ENCODE results near the gene LPP.

Gene LPP

DNA sequence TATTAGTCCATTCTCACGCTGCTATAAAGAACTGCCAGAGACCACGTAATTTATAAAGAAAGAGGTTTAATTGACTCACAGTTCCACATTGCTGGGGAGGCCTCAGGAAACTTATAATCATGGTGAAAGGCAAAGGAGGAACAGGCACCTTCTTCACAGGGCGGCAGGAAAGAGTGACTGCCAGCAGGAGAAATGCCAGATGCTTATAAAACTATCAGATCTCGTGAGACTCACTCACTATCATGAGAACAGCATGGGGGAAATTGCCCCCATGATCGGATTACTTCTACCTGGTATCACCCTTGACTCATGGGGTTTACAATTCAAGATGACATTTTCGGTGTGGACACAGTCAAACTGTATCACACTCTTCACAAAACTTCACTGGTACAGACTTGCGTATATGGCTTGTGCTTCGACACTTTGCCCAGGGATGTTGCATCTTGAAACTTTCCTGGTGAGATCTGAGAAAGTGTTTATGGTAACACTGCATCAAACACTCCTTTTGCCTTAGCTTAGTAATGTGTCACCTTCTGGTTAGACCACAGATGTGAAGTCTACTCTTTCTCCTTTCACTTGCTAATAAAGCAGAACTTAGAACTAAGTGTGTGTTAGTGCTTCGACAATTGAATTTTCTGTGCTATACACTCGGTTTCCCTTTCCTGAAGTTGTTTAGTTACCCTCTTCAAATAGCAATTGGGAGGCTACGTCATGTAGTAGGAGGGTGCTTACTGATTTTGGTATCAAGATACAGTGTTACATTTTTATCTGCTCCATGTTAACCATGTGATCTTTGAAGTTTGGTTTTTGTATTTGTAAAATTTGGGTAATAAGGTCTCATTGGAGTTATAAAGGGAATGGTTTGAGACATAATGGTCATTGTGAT lies 185.7 kb downstream of the LPP start:
- DNase-seq: peak; percentile 74

DNA sequence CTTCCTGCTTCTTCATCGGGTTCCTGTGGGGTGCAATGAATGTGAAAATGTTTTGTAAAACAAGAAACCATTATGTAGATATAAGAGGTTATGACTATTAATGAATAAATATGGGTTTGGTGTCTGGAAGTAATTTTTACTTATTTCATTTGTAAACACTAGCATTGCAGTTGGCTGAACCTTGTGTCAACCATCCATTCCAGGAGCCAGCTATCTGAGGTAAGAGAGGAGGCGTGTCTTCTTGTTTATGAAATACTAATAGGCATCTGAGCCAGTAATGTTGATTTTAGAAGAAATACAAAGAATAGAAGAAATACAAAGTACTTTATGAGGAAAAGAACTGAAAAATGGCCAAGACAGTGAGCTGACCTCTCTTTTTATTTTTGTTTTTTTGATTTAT lies 187.5 kb downstream of the LPP start:
- no peak for DNase-seq

DNA sequence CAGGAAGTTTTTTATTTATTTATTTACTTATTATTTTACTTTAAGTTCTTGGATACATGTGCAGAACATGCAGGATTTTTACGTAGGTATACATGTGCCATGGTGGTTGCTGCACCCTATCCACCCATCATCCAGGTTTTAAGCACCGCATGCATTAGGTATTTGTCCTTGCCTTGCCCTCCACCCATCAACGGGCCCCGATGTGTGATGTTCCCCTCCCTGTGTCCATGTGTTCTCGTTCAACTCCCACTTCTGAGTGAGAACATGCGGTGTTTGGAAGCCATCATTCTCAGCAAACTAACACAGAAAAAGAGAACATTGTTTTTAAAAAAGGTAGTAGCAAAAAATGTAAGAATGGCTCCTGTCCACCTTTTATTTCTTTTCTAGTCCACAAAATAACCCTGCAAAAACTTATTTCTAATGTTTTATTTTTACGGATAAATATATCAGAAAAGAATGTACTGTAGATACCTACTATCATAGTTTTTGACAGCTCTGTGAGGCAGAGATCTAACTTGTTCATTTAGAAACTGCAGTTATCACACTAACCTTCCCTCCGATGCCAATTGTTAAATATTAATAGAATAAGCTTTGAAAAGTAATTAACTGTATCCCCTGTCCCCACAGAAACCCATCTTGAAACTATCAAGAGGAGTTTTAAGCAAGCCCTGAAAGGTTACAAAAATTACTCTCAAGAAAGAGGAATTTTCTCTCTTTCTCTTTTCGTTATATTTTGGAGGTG lies 189.2 kb downstream of the LPP start:
- DNase-seq: no peak

DNA sequence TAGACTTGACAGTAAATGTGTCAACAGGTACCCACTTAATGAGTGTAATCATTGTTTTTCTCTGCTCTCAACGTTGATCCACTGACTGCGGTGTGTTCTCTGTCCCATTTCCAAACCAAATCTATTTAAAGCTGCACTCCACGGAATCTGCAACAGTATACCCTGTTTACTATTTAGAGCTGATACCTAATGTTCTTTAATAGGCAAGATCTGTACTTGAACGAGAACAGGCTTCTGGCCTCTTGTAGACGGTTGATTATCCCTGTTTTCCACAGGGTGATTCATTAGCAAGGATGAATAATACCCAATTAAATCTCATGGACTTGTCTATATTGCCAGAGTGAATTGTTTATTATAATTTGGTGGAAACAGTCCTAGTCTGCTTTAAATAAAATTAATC lies 189.9 kb downstream of the LPP start:
- DNase-seq: no peak

DNA sequence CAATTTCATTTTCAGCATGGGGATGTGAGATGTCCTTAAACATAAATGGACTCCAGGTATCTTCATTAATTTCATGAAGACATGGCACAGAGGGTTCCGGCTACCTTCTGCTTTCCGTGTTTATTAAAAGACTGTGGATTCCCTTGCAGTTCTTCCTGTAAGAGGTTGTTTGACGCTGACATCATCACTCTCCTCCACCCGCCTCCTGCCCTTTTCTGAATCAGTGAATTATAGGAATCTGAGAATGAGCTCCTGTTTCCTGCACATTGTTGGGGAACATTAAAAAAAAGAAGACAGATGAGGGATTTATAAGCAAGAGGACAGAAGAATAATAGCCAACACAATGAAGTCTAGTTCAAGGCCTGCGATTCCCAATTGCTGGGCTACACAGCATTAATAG lies 191.3 kb downstream of the LPP start:
- DNase-seq: no peak

DNA sequence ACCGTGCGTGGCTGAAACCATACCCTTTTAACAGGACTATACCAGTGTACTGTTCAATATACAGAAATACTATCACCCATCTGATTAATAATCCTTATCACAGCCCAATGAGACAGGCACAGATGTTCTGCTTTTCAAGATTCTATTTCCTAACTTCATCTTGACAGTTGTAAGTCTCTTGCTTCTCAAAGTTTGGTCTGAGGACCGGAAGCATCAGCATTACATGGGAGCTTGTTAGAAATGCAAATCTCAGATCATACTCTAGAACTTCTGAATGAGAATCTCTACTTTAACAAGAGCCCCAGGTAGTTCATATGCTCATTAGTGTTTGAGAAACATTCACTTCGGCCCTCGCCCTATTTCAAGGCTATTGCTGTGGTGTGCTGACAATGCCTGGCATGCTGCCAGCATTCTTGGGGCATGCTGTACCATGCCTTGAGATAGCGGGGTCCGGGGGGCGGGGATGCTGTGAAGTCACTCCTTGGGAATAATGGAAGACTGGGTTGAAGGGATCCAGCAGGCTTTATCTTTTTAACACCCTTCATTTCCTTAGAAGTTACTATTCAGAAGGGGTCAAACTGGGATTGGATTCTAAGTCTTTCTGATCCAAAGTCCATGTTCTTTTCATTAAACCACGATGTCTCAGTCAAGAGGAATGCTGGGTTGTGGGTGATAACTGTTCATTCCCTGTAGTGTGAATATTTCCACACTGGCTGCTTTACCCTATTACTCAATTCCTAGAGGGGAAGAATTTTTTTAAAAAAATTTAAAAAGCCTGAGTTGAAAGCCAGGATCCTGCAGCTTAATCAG lies 194.7 kb downstream of the LPP start:
- DNase-seq: no peak

DNA sequence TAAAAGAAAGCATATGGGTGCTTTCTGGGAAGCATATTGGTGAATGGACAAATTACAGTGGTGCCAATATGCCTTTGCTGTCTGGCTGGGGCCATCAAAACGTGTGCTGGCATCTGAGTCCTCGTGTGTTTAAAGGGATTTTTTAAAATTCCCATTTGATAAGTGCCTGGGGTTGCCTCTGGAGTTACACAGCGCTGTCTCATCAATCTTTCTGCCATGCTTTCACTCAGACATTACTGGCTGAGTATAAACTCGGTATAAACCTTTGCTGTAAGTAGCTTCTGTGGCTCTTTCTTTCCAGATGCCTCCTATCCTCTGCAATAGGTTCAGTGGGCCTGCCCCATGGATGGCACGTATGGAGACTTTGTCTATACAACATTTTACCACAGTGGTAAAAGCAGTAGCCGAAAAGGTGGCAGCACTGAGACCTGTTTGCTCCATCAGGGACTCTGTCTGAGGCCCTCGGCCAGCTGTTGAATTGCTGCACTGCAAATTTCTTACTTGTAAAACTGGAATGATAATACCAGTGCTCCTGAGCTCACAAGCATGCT lies 195.5 kb downstream of the LPP start:
- DNase-seq: no peak

DNA sequence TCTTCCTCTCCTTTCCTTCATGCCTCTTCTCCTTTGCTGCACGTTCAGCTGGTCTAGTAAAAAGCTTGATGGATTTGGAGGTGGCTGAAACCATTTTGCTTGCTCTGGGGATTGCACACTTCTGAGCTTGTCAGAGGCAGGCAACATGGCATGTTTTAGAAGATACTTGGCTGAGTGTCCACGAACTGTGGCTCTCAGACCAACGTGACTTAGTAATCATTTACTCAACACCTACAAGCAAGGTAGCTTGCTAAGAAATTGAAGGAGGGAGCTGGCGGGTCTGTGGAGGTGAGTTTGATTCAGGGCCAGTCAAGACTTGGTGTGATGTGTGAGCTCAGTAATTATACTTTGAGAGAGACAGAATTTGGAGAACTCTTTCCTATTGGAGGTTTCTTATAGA lies 196.0 kb downstream of the LPP start:
- DNase-seq: no peak

DNA sequence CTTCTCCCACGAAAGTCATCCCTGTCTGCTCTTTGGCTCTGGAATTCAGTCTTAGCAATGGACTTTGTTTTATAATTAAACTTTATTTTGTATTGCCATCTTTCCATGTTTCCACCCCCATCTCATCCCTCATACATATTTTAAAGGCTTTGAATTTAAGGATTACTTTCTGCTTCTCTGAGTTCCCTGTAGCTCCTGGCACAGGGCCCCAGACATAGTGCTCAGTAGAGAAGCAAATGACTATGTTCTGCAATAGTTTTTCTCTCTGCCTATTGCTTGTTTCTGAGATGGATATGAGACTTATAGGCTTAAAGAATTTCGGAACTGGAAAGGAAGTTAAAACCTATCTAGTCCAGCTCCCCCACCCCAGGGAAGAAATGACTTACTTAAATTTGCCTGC lies 197.0 kb downstream of the LPP start:
- DNase-seq: no peak

DNA sequence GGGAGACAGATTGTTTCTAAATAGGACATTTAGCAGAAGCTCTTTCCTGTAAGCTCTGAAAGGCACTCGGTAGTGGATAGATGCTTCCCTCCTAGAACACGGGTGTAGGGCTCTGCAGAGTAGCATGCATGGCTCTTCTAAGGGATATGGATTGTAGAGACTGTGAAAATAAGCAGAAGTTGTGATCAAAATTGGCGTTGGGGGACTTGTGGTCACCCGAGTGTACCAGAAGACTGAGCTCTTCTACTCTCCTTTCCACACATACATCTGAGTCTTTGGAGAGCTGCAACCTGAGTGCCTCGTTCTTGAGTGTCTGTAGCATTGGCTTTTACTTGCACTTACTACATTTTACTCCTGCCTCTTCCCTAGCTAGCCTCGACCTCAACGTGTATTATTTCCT lies 197.7 kb downstream of the LPP start:
- no peak for DNase-seq

DNA sequence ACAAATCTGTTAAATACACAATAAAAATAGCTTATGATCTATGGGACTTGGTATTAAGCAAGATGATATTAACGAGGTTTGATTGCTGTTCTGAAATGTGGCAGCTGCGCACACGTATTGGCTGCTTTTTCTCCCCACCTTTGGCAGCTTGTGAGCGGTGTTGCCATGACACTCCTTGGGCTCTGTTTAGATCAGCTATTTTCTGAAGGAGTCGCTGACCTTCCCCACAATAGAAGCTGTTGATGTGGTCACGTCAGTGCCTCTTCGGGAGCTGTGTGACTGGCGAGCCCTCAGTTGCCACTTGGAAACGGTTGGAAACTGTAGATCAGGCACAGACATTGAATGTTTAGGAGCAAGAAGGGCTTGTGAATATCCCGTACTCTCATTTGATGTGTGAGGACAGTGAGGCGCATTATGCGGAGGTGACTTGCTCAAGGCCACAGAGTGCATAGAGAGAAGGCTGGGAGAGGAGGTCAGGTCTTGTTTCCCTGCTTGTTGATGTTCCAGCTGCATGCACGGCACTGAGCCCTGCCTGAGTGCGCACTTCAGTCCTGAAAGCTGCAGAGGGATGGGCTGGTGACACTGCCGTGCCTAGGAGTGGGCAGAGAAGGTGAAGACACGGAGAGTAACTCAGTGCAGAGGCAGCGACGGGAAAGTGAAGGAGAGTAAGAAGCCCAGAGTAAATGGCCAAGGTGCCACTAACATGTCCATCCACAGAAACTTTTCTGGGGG lies 198.4 kb downstream of the LPP start:
- no peak for DNase-seq

DNA sequence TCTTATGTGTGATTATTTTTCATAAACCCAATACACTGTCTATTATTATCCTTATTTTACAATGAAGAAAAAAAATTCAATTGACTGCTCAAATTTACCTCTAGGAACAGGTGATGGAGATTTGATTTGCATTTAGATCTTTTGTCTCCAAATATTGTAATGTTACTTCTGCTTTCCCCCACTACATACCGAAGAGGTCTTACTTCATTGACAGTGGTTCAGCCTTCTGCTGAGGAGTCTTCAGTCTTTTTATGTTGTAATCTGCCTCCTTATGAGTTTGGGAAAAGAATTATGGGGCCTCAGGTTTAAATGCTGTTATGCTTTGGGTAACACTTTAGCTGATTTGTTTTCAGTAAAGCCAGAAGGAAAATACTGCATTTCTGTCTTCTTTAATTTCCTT lies 199.5 kb downstream of the LPP start:
- no peak for DNase-seq

DNA sequence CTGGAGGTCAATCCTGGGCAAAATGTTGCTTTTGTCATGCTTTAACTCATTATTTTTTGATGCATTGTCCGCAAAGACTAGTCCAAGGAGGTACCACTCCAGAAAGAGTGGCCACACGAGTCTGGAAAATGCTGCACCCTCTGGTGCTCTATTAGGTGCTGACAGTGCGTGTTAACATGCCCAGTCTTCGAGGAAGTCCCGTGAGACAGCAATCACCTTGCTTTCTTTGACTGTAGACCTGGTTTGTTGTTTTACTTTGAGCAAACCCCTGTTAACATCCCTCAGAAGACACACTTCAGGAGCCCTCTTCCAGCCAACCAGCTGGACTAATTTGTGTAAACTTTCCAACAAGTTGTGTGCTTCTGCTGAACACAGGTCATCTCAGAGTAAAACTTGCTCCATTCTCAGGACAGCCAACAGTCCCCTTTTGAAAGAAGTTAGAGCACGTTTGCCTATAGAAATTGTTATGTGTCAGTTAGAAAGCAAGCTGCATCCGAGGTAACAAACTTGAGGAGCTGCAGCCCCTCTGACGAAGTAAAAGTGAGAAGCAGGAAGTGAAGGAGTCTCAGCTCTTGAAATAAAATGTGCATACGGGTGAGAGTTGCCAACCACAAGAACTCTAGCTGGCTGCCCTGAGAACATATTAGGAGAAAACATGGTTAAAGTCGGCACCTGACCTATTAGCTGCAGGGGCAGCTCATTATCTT lies 205.0 kb downstream of the LPP start:
- no peak for DNase-seq

DNA sequence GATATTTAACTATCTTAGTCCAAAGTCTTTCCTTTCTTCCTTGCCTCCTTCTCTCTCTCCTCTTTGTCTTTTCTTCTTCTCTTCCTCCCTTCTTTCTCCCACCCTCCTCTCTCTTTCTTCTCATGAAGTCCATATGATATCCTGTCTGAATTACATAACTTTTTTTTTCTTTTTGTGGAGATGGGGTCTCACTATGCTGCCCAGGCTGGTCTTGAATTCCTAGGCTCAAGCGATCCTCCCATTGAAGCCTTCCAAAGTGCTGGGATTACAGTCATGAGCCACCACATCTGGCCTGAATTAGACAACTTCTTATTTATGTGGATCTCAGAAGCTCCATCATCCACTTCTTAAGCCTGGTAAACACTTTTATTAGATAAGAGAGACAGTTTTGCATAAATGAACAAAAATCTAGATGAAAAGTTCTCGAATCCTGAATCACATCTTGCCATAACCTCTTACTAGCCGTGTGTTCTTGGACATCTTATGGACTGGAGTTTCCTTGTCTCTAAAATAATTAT lies 206.5 kb downstream of the LPP start:
- DNase-seq: no peak

DNA sequence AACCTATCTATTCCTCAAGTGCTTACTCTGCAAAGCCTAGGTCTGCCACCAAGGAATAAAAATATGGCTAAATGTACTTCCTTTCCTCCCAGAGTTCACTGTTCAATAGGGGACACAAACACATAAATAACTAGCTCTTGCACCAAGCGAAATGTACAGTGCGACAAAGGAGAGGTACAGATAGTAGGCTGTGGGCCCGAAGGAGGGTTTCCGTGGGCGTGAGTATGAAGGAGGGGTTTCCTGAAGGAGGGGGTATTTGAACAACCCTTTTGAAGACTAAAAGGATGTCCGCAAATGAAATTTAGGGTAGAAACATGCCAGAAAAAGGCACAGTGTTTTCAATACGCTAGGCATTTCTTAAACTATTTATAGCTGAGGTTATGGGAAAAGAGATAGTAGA lies 207.9 kb downstream of the LPP start:
- peak; percentile 43 for DNase-seq

DNA sequence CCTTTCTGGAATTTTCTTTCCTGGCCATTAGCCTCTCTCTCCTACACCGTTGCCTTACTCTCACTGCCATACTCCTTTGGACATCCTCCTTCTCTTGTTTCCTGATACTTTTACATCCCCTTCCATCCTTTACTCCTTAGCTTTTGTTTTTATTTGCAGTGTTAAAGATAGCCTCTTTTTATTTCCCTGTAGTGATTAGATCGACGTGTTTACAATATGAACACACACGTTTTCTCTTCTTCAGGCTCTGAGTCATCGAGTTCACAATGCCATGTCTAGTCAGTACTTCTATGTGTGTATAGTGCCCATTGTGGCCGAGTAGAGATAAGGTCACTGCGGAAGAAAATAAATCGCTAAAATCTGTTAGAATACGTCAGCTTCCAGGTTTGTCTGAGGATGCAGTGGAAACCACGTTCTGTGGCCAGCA lies 208.5 kb downstream of the LPP start:
- no peak for DNase-seq

DNA sequence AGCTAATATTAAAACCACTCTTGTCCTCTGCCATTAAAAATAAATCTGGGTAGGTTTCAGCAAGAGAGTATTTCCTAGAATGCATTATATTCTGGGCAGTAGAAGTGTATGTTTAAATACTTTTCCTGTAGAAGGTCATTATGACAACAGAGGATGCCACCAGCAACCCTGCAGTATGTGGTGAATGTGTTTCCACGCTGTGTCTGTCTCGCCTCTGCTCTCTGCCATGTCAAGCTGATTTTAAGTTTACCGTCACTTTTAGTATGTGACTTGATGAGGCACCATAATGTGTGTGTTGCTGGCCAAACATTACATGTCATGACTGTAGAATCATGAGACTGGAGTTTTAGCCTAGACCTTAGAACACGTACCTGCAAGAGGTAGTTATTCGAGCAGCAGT lies 211.2 kb downstream of the LPP start:
- no peak for DNase-seq

DNA sequence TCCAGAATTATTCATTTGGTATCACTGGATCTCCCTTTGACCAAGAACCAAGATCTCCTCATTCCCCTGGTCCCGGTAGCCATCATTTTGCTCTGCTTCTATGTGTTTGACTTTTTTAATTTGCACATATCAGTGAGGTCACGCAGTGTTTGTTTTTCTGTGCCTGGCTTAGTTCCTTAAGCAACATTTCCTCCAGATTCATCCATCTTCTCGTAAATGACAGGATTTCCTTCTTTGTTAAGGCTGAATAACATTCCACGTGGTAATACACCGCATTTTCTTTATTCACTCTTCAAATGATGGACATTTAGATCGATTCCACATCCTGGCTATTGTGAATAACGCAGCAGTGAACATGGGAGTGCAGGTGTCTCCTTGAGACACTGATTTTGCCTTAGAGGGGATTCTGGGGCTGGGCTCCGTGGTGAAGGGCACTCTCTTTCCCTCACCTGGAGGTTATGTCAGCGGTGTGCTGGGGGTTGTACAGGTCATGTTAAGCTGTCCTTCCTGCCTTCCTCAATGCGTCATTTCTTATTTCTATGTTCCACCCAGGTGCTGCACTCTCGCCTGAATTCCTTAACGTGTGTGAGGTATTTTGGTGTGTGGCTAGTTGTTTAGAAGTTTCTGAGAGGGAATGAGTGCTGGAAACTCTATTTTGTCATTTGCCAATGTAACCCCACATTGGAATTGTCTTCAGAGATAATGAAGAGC lies 212.2 kb downstream of the LPP start:
- DNase-seq: no peak

DNA sequence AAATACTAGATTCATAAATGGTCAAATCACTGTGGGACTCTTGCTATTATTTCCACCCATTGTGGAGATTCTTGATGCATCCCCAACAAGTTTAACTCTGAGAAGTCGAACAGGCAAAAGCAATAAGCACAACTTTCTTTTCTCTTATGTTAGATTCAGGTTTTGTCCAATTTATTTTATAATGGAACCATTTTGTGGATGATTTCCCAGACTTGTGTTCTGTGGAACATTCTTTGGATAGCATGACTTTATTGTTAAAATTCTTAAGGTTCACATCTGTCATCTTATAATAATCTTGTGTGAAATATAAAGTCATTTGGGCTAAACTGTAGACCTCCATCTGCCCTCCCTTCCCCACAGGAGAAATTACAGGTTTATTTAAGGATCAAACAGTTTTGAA lies 213.7 kb downstream of the LPP start:
- no peak for DNase-seq

DNA sequence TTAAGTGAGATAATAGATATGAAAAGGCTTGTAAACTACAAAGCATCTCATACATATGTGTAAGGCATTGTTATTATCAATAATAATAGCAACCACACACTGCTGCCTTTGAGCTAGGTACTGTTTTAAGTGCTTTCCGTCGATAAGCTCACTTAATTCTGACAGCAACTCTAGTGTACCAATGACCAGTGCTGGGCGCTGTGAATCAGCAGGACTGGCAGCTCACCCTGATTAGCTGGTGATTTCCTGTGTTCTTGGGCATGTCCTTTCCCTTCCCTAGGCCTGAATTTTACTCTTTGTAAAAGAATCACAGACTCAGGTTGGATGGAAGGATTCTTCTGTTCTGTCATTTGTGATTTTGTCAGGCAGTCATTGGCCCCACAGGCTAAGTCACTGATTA lies 215.6 kb downstream of the LPP start:
- DNase-seq: no peak
